OCI-LY7 (cell line): Measurements from ENCODE around the gene TMC1.

Experiments used
- CTCF ChIP-seq: fragments of 200-600 bp; sonication (generic); conservative IDR thresholded peaks from 2 replicates; pipeline ENCODE4 v1.5.1; 2014; ENCODE audit warnings: mild to moderate bottlenecking, antibody characterized with exemption, low read length, moderate library complexity, mixed read lengths
- EZH2phosphoT487 ChIP-seq: fragments of 200-600 bp; sonication (generic); IDR thresholded peaks from 2 replicates; pipeline ENCODE4 v1.6.1; 2018; ENCODE audit warnings: low read depth, borderline replicate concordance, mild to moderate bottlenecking, mixed run types, antibody characterized with exemption, low read length, moderate library complexity, mixed read lengths

DNA sequence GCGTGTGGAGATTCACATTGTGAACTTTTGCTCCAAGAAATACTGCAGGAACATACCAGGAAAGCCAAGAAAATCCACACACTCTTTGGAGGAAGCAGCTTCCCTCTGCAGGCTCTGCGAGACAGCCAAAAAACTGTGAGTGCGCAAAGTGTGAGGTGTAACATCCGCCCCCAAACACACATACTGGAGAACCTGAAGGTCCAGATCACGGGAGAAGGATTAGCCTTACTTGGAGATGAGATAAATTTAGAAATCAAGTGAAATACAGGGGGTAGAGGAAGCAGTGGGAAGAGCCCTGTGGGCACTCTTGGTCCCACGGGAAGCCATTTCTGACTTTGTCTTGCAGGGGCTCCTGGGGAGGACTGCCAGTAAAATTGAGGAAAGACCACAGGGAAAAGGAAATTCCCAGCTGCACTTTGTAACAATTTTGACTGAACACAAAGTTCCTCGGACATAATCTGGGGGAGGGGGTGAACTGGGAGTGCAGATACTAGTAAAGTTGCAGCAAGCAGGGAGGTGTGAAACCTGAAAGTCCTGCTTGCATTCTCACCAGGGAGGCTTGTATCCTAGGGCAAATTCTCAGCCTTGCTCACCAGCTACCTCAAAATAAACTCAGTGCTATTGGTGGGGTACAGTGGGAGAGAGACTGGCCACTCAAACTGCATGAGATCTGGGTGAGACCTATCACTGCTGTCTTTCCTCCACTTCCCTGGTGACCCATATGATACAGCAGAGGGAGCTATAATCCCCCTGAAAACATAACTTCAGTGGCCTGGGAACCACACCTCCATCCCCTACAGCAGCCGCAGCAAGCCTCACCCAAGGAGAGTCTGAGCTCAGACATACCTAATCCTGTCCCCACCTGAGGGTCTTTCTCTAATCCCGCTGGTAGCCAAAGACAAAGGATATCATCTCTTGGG is 322.4 kb downstream of the TMC1 start:
- no peak for TF ChIP-seq CTCF
- TF ChIP-seq EZH2phosphoT487: no peak
